MM.1S (cell line): ENCODE results near the gene HS3ST4.

ENCODE experiments used
- DNase-seq: peaks from one replicate; pipeline ENCODE4 v3.0.0-alpha.2; 2015
- H2AFZ ChIP-seq: fragments of 300-600 bp; sonication (generic); 2 replicates; pipeline ENCODE4 v1.6.0; 2016; ENCODE audit warnings: antibody characterized with exemption, low read length
- H3F3A ChIP-seq: fragments of 300-600 bp; sonication (generic); 2 replicates; pipeline ENCODE4 v1.6.1; 2016; ENCODE audit warnings: mild to moderate bottlenecking, antibody characterized with exemption, low read length, moderate library complexity, mixed read lengths; ENCODE audit not compliant: insufficient read depth
- H3K27ac ChIP-seq: fragments of 300-600 bp; sonication (generic); 2 replicates; pipeline ENCODE4 v1.5.1; 2016; ENCODE audit warnings: mild to moderate bottlenecking, low read length
- H3K27me3 ChIP-seq: fragments of 300-600 bp; sonication (generic); replicated peaks from 2 replicates; pipeline ENCODE4 v1.6.0; 2016; ENCODE audit warnings: low read length; ENCODE audit not compliant: insufficient read depth
- H3K36me3 ChIP-seq: fragments of 300-600 bp; sonication (generic); replicated peaks from 2 replicates; pipeline ENCODE4 v1.6.1; 2016; ENCODE audit warnings: mild to moderate bottlenecking, low read length, mixed read lengths; ENCODE audit not compliant: insufficient read depth
- H3K4me1 ChIP-seq: fragments of 300-600 bp; sonication (generic); 2 replicates; pipeline ENCODE4 v1.6.1; 2016; ENCODE audit warnings: low read length, mixed read lengths
- H3K4me2 ChIP-seq: fragments of 300-600 bp; sonication (generic); 2 replicates; pipeline ENCODE4 v1.6.0; 2016; ENCODE audit warnings: low read depth, low read length
- H3K4me3 ChIP-seq: fragments of 300-600 bp; sonication (generic); 2 replicates; pipeline ENCODE4 v1.5.1; 2016; ENCODE audit warnings: low read length, mixed read lengths
- H3K79me2 ChIP-seq: fragments of 300-600 bp; sonication (generic); 2 replicates; pipeline ENCODE4 v1.6.1; 2016; ENCODE audit warnings: mixed run types, low read length, mixed read lengths
- H3K9ac ChIP-seq: fragments of 300-600 bp; sonication (generic); 2 replicates; pipeline ENCODE4 v1.6.1; 2016; ENCODE audit warnings: low read length, mixed read lengths
- H3K9me2 ChIP-seq: fragments of 300-600 bp; sonication (generic); replicated peaks from 2 replicates; pipeline ENCODE4 v1.6.1; 2016; ENCODE audit warnings: mild to moderate bottlenecking, low read length, mixed read lengths; ENCODE audit not compliant: insufficient read depth
- H3K9me3 ChIP-seq: fragments of 300-600 bp; sonication (generic); replicated peaks from 2 replicates; pipeline ENCODE4 v1.6.1; 2016; ENCODE audit warnings: mild to moderate bottlenecking, low read length, mixed read lengths; ENCODE audit not compliant: insufficient read depth
- H4K20me1 ChIP-seq: fragments of 300-600 bp; sonication (generic); 2 replicates; pipeline ENCODE4 v1.6.1; 2016; ENCODE audit warnings: mild to moderate bottlenecking, low read length, moderate library complexity, mixed read lengths; ENCODE audit not compliant: insufficient read depth
- EZH2 ChIP-seq: fragments of 300-600 bp; sonication (generic); optimal IDR thresholded peaks from 2 replicates; pipeline ENCODE3; 2017; ENCODE audit warnings: low read depth, mild to moderate bottlenecking, antibody characterized with exemption, low read length, mixed read lengths
- EZH2phosphoT487 ChIP-seq: fragments of 300-600 bp; sonication (generic); IDR thresholded peaks from 2 replicates; pipeline ENCODE4 v1.6.1; 2018; ENCODE audit warnings: antibody characterized with exemption, low read length
- TF ChIP-seq, protein P1 (sequence below): fragments of 300-600 bp; sonication (generic); IDR thresholded peaks from 2 replicates; pipeline ENCODE4 v1.5.1; 2016; ENCODE audit warnings: antibody characterized with exemption, low read length, mixed read lengths

Gene HS3ST4

DNA sequence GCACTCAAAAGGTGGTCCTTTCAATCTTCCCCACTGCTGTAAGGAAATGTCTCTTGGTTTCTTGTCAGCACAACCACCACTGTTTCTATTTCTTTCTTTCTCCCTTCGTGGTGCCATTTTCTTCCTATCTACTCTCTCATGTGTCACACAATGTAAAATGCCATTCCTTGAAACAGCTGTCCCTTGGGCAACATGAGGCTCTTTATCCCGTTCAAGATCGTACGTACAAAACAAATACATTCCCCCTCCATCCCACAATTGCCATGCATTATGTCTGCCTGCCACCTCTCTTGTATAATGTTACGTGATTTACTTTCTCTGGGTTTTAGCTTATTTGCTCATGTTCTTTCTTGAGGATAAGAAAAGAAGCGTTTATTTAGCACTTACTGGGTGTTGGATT lies 410.6 kb downstream of the HS3ST4 start:
- Histone ChIP-seq H3F3A (no peaks in the 10 kb centered on the region), H2AFZ (no peak overlapping the region), H3K27ac (no peak overlapping the region), H3K9me3 (no peaks in the 10 kb centered on the region), H3K36me3 (no peaks in the 10 kb centered on the region), H3K4me1 (no peaks in the 10 kb centered on the region), H3K27me3 (no peaks in the 10 kb centered on the region), H3K4me2 (no peak overlapping the region), H3K4me3 (no peak overlapping the region), H4K20me1 (no peaks in the 10 kb centered on the region), H3K79me2 (no peaks in the 10 kb centered on the region), H3K9me2 (no peaks in the 10 kb centered on the region), H3K9ac (no peak overlapping the region)
- TF ChIP-seq EZH2 (no peak), EZH2phosphoT487 (no peak)
- TF ChIP-seq, protein P1, sequence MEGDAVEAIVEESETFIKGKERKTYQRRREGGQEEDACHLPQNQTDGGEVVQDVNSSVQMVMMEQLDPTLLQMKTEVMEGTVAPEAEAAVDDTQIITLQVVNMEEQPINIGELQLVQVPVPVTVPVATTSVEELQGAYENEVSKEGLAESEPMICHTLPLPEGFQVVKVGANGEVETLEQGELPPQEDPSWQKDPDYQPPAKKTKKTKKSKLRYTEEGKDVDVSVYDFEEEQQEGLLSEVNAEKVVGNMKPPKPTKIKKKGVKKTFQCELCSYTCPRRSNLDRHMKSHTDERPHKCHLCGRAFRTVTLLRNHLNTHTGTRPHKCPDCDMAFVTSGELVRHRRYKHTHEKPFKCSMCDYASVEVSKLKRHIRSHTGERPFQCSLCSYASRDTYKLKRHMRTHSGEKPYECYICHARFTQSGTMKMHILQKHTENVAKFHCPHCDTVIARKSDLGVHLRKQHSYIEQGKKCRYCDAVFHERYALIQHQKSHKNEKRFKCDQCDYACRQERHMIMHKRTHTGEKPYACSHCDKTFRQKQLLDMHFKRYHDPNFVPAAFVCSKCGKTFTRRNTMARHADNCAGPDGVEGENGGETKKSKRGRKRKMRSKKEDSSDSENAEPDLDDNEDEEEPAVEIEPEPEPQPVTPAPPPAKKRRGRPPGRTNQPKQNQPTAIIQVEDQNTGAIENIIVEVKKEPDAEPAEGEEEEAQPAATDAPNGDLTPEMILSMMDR: no peak
- no peak for DNase-seq

DNA sequence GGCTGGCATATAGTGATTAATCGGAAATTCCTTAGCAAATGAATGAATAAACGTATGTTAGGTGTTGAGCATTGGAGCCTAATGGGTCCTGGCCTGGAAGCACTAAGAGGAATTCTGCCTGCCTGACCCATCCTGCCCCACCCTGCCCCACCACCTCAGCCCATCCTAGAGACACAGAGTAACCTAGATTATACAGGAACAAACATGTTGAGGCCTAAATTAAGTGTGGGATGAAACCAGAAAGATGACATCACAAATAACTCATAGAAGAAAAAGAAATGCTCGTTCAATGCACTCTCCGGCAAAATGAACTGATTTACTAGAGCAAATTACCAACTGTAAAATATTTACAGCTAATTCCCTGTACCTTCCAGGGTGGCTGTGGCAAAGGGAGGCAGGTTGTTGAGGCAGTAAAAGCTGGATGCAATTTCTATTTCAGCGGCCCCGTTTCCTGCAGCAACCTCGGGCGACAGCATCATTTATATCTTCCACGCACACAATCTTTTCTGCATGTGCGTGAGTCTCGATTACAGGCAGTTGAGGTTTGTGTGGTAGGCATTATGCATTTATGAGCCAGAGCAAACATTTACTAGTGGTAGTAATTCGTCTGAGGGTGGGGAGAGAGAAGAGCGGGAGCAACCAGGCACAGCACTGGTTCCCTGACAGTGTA lies 417.2 kb downstream of the HS3ST4 start:
- H3F3A ChIP-seq: no peaks in the 10 kb centered on the region
- no peak overlapping the region for H3K4me3 ChIP-seq
- TF ChIP-seq EZH2phosphoT487 (no peak), EZH2 (no peak)
- TF ChIP-seq, protein P1: no peak
- no peak overlapping the region for H2AFZ ChIP-seq
- H3K79me2 ChIP-seq: no peaks in the 10 kb centered on the region
- H3K9me2 ChIP-seq: no peaks in the 10 kb centered on the region
- H3K27ac ChIP-seq: no peak overlapping the region
- no peak overlapping the region for H3K4me2 ChIP-seq
- no peaks in the 10 kb centered on the region for H3K36me3 ChIP-seq
- no peak overlapping the region for H3K9ac ChIP-seq
- DNase-seq: no peak
- no peaks in the 10 kb centered on the region for H3K4me1 ChIP-seq
- H3K9me3 ChIP-seq: no peaks in the 10 kb centered on the region
- H4K20me1 ChIP-seq: no peaks in the 10 kb centered on the region
- no peaks in the 10 kb centered on the region for H3K27me3 ChIP-seq

DNA sequence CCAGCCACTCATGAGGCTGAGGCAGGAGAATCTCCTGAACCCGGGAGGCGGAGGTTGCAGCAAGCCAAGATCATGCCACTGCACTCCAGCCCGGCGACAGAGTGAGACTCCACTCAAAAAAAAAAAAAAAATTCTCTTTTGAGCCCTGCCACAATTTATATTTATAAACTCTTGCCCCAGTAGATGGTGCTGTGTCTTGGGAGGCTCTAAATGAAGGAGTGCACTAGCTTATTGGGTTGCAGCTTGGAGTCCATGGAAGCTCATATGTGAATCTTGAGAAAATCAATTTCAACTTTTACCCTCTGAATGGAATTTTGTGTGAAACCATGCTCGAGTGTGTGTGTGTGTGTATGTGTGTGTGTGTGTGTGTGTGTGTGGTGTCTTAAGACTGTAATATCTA lies 420.1 kb downstream of the HS3ST4 start:
- Histone ChIP-seq H3K79me2 (no peaks in the 10 kb centered on the region), H4K20me1 (no peaks in the 10 kb centered on the region), H3K27ac (no peak overlapping the region), H3K9ac (no peak overlapping the region), H2AFZ (no peak overlapping the region), H3K36me3 (no peaks in the 10 kb centered on the region), H3K9me2 (no peaks in the 10 kb centered on the region), H3K4me1 (no peaks in the 10 kb centered on the region), H3K4me2 (no peak overlapping the region), H3K27me3 (no peaks in the 10 kb centered on the region), H3F3A (no peaks in the 10 kb centered on the region), H3K4me3 (no peak overlapping the region), H3K9me3 (no peaks in the 10 kb centered on the region)
- TF ChIP-seq EZH2phosphoT487 (no peak), EZH2 (no peak)
- TF ChIP-seq, protein P1: no peak
- DNase-seq: no peak
